Measurements from ENCODE around the gene CLMP. TPM values are rescaled to one million over a fixed set of nuclear protein-coding genes. Genes with fewer than 3 reads are reported as not detected.

Gene CLMP
- total RNA-seq, 1 experiment from 2014 or later = 5.4 TPM

- ChIA-PET CTCF (no interaction called here), POLR2A (ENCODE audit: unreplicated experiment) (no interaction called here)
- H4K20me1 ChIP-seq (ENCODE audit: insufficient read depth) = no peaks in the 10 kb centered on the region
- no TSS peak for BruUV-seq (replicated peaks)
- no peak overlapping the region for H3K4me3 ChIP-seq
- H3K9me3 ChIP-seq (ENCODE audit: insufficient read depth, low read depth) = no peaks in the 10 kb centered on the region
- intact Hi-C loops (cut with micrococcal nuclease; ENCODE audit: unreplicated experiment) = no loop called here
- no peak overlapping the region for H2AFZ ChIP-seq
- no peaks in the 10 kb centered on the region for H3K27me3 ChIP-seq (ENCODE audit: insufficient read depth, low read depth)
- no peak for TF ChIP-seq EZH2 (IDR thresholded peaks at IDR 0.05; ENCODE audit: low read depth)
- peak; percentile 56 for TF ChIP-seq CTCF (conservative IDR thresholded peaks at IDR 0.05)
- H3K36me3 ChIP-seq (ENCODE audit: low read depth) = no peaks in the 10 kb centered on the region
- no peak overlapping the region for H3K27ac ChIP-seq
- DNase-seq = no peak
- peaks cover under 1% of the 10 kb centered on the region; the same call in 1 of the 2 replicates for H3F3A ChIP-seq (ENCODE audit: insufficient read depth, low read depth)
- H3K4me2 ChIP-seq = no peak overlapping the region
- peaks cover 3% of the 10 kb centered on the region for H3K4me1 ChIP-seq (replicated peaks; ENCODE audit: insufficient read depth)
- no peaks in the 10 kb centered on the region for H3K9me2 ChIP-seq (ENCODE audit: insufficient read depth)
- H3K79me2 ChIP-seq (ENCODE audit: low read depth) = no peaks in the 10 kb centered on the region
Observed at GRCh38 chr11:123166071-123166559, 28.9 kb downstream of the CLMP start.

DNA sequence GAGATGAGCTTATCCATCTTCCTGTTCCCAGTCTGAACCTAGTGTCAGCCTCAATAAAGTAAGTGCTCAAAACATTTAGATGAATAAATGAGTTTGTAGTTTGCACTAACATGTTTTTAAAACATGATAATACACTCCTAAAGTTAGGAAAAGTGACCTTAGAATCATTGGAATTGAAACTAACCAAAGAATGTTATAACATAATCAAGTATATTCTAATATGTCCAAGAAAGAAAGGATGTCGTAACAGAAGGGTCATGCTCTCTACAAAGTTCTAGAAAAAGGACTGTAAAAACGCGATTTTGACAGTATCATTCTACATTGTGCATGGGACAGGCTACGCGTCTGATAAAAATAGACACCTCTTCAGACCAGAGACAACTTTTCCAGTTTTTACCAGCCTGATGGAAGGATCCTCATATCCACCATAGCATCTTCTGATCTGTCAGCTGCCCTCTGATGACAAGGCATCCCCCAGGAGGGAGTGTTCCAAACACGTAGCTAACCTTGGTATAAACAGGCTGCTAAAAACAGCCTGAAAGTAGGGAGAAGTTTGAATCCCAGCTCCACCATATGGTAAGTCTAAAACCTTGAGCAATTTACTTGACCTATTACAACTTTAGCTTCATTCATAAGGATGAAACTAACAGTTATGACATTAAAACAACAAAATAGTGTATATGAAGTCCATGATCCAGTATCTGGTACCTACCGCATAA, 30.2 kb downstream of the CLMP start:
- intact Hi-C loops (cut with micrococcal nuclease; ENCODE audit: unreplicated experiment) = no loop called here
- Histone ChIP-seq H3K9me2 (ENCODE audit: insufficient read depth) (no peaks in the 10 kb centered on the region), H3K27me3 (ENCODE audit: insufficient read depth, low read depth) (no peaks in the 10 kb centered on the region), H2AFZ (no peak overlapping the region), H3K9me3 (ENCODE audit: insufficient read depth, low read depth) (no peaks in the 10 kb centered on the region), H3K4me2 (no peak overlapping the region), H3K4me1 (replicated peaks; ENCODE audit: insufficient read depth) (peaks cover 14% of the 10 kb centered on the region), H3K36me3 (ENCODE audit: low read depth) (no peaks in the 10 kb centered on the region), H4K20me1 (ENCODE audit: insufficient read depth) (no peaks in the 10 kb centered on the region), H3K27ac (no peak overlapping the region), H3F3A (ENCODE audit: insufficient read depth, low read depth) (peaks cover 6% of the 10 kb centered on the region; the same call in 1 of the 2 replicates), H3K4me3 (no peak overlapping the region), H3K79me2 (ENCODE audit: low read depth) (no peaks in the 10 kb centered on the region)
- BruUV-seq (replicated peaks) = no TSS peak
- no peak for DNase-seq
- CTCF ChIA-PET = no interaction called here
- no peak for TF ChIP-seq EZH2 (IDR thresholded peaks at IDR 0.05; ENCODE audit: low read depth)
- POLR2A ChIA-PET (ENCODE audit: unreplicated experiment) = no interaction called here

DNA sequence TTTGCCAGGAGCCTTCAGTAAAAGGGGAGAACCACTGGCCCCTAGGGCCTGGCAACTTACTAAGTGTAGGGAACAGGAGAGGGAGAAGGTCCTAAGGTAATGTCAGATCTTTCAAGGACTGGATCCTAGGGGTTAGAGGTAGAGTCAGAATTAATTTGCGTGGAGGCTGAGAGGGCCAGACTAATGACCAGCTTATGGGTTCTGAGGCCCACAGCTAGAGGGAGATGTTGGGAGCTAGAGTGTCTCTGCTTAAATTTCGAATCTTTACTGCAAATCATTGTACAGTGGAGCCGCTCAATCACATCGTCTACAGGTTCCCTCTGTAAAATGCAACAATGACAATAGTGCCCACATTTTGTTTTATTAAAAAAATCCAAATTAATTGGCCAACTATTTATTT, 31.4 kb downstream of the CLMP start:
- no peaks in the 10 kb centered on the region for H3K79me2 ChIP-seq (ENCODE audit: low read depth)
- H3F3A ChIP-seq (ENCODE audit: insufficient read depth, low read depth) = peaks cover 12% of the 10 kb centered on the region; the same call in 1 of the 2 replicates
- no peak overlapping the region for H3K4me3 ChIP-seq
- ChIA-PET POLR2A (ENCODE audit: unreplicated experiment) (no interaction called here), CTCF (no interaction called here)
- no peaks in the 10 kb centered on the region for H3K9me3 ChIP-seq (ENCODE audit: insufficient read depth, low read depth)
- H3K27me3 ChIP-seq (ENCODE audit: insufficient read depth, low read depth) = no peaks in the 10 kb centered on the region
- no peak overlapping the region for H2AFZ ChIP-seq
- intact Hi-C loops (cut with micrococcal nuclease; ENCODE audit: unreplicated experiment) = no loop called here
- BruUV-seq (replicated peaks) = no TSS peak
- no peak overlapping the region for H3K4me2 ChIP-seq
- H3K36me3 ChIP-seq (ENCODE audit: low read depth) = no peaks in the 10 kb centered on the region
- TF ChIP-seq EZH2 (IDR thresholded peaks at IDR 0.05; ENCODE audit: low read depth) (no peak), CTCF (conservative IDR thresholded peaks at IDR 0.05) (no peak)
- H3K4me1 ChIP-seq (replicated peaks; ENCODE audit: insufficient read depth) = peaks cover 27% of the 10 kb centered on the region
- no peak overlapping the region for H3K27ac ChIP-seq
- DNase-seq = no peak
- H3K9me2 ChIP-seq (ENCODE audit: insufficient read depth) = no peaks in the 10 kb centered on the region
- no peaks in the 10 kb centered on the region for H4K20me1 ChIP-seq (ENCODE audit: insufficient read depth)
